ENCODE measurements around the gene TLE6.
"Not testable (repeated sequence)": the region's sequence is repeated elsewhere in the genome, so short reads cannot be mapped to it uniquely, and the experiment has no call there.

Gene TLE6

GRCh38 chr19:3029065-3029923 is 51.9 kb downstream of the TLE6 start, which contains the start of gene TLE2:
Gene TLE2 (minus strand): TSS chr19:3029280. CDS start chr19:3028904, 376 bp downstream.
- ATAC-seq: peak; percentile 45 to 48

GRCh38 chr19:3031607-3031867 is 54.2 kb downstream of the TLE6 start:
- no peak for ATAC-seq

- ATAC-seq: no peak
Observed at GRCh38 chr19:3033595-3034405, 56.4 kb downstream of the TLE6 start.

- ATAC-seq: no peak
Observed at GRCh38 chr19:3034406-3034655, 57.0 kb downstream of the TLE6 start.

GRCh38 chr19:3034656-3035541 is 57.5 kb downstream of the TLE6 start:
- no peak for ATAC-seq

GRCh38 chr19:3035542-3036118 is 58.3 kb downstream of the TLE6 start:
- peak; percentile 92 to 94 for ATAC-seq

GRCh38 chr19:3036119-3036976 is 59.0 kb downstream of the TLE6 start:
- peak; percentile 52 to 53 for ATAC-seq

- not testable (repeated sequence) for ATAC-seq
Observed at GRCh38 chr19:3036977-3037544, 59.7 kb downstream of the TLE6 start.

- no peak for ATAC-seq
Observed at GRCh38 chr19:3038214-3038613, 60.9 kb downstream of the TLE6 start.

- ATAC-seq: no peak
Observed at GRCh38 chr19:3039125-3039524, 61.8 kb downstream of the TLE6 start.

- ATAC-seq: peak; percentile 5
Observed at GRCh38 chr19:3039641-3040077, 62.3 kb downstream of the TLE6 start.

- no peak for ATAC-seq
Observed at GRCh38 chr19:3041327-3041726, 64.0 kb downstream of the TLE6 start.

GRCh38 chr19:3041761-3042620 is 64.6 kb downstream of the TLE6 start:
- no peak for ATAC-seq

GRCh38 chr19:3042621-3043267 is 65.4 kb downstream of the TLE6 start:
- no peak for ATAC-seq
